Peyer's patch (tissue), 4 donors: ENCODE data around the gene ZNF774. TPM values are rescaled to one million over a fixed set of nuclear protein-coding genes. Genes with fewer than 3 reads are reported as not detected.

Experiments
- DNase-seq, 3 donors: peaks; one replicate each; pipeline ENCODE4 v3.0.0-alpha.2; 2017 to 2019
- H3K27ac ChIP-seq, 4 donors: fragments of 200-600 bp; sonication (generic); one replicate each; pipeline ENCODE4 v1.5.1; 2016 to 2019
- H3K27me3 ChIP-seq, 2 donors: fragments of 200-600 bp; sonication (generic); one replicate each; pipeline ENCODE4 v1.5.1; 2019
- H3K36me3 ChIP-seq, 3 donors: fragments of 200-600 bp; sonication (generic); one replicate each; pipeline ENCODE4 v1.5.1; 2016 to 2019
- H3K4me1 ChIP-seq, 4 donors: fragments of 200-600 bp; sonication (generic); one replicate each; pipeline ENCODE4 v1.5.1; 2016 to 2019
- H3K4me3 ChIP-seq, 4 donors: fragments of 200-600 bp; sonication (generic); 1 replicate in 3 of 4; 2 replicates in 1 of 4; pipeline ENCODE4 v1.5.1; 2016 to 2019; ENCODE audit warnings: mild to moderate bottlenecking in 1 of 4
- H3K9me3 ChIP-seq, 4 donors: fragments of 200-600 bp; sonication (generic); one replicate each; pipeline ENCODE4 v1.5.1; 2016 to 2019; ENCODE audit warnings: mild to moderate bottlenecking in 1 of 4
- POLR2A ChIP-seq, 2 donors: fragments of 450-650 bp; IDR thresholded peaks; one replicate each; pipeline ENCODE4 v1.5.1; 2017; ENCODE audit warnings: antibody characterized with exemption in 2 of 2, mild to moderate bottlenecking in 2 of 2, moderate library complexity in 2 of 2
- total RNA-seq, 4 donors: library from RNA; depleted of rRNA; stranded (reverse); fragments of >200 nt; gene quantifications; one replicate each; pipeline ENCODE4 v1.1.0, GENCODE V29; 2016
- TF ChIP-seq, protein P1 (sequence below), 6 experiments: fragments of 450-650 bp in 4 of 6; fragments of 200-600 bp in 2 of 6; sonication (generic) in 1 of 6; IDR thresholded peaks; one replicate each; pipeline ENCODE4 v1.5.1; 2017 to 2019; ENCODE audit warnings: antibody characterized with exemption in 6 of 6, mild to moderate bottlenecking in 3 of 6, moderate library complexity in 1 of 6

Gene ZNF774
- total RNA-seq, 4 donors from 2014 or later: 4.0 to 11.7 (median 8.7) TPM

DNA sequence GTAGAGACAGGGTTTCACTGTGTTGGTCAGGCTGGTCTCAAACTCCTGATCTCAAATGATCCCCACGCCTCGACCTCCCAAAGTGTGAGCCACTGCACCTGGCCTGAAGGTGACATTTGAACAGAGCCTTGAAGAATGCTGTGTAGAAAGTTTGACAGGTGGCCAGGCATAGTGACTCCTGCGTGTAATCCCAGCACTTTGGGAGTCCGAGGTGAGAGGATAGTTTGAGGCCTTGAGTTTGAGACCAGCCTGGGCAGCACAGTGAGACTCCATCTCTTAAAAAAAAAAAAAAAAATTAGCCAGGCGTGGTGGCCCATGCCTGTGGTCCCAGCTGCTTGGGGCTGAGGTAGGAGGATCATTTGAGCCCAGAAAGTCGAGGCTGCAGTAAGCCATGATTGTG, 37.4 kb downstream of the ZNF774 start:
- peaks cover 0 to 44% (median 11%) of the 10 kb centered on the region in 4 donors for H3K4me1 ChIP-seq

DNA sequence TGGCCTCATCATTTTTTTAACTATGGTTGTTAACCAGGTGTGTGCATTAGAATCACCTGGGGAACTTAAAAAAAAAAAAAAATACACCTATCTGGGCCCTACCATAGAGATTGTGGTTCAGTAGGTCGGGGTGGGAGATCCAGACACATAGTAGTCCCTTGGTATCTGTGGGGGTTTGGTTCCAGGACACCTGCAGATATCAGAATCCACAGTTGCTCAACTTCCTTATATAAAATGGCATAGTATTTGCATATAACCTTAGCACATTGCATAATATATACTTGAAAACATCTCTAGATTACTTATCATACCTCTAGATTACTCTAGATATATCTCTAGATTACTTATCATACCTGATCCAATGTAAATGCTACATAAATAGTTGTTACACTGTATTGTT, 41.0 kb downstream of the ZNF774 start:
- Histone ChIP-seq H3K4me1 (peaks cover 0 to 60% (median 11%) of the 10 kb centered on the region in 4 donors), H3K36me3 (peaks cover 0 to 11% (median 0%) of the 10 kb centered on the region in 3 donors), H3K27me3 (no peaks in the 10 kb centered on the region), H3K27ac (peak overlapping the region in 1 of 4 donors; percentile 48), H3K9me3 (no peaks in the 10 kb centered on the region), H3K4me3 (no peak overlapping the region)
- DNase-seq: no peak
- TF ChIP-seq POLR2A (IDR thresholded peaks at IDR 0.05): no peak
- TF ChIP-seq, protein P1, sequence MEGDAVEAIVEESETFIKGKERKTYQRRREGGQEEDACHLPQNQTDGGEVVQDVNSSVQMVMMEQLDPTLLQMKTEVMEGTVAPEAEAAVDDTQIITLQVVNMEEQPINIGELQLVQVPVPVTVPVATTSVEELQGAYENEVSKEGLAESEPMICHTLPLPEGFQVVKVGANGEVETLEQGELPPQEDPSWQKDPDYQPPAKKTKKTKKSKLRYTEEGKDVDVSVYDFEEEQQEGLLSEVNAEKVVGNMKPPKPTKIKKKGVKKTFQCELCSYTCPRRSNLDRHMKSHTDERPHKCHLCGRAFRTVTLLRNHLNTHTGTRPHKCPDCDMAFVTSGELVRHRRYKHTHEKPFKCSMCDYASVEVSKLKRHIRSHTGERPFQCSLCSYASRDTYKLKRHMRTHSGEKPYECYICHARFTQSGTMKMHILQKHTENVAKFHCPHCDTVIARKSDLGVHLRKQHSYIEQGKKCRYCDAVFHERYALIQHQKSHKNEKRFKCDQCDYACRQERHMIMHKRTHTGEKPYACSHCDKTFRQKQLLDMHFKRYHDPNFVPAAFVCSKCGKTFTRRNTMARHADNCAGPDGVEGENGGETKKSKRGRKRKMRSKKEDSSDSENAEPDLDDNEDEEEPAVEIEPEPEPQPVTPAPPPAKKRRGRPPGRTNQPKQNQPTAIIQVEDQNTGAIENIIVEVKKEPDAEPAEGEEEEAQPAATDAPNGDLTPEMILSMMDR (IDR thresholded peaks at IDR 0.05): no peak

More for the DNA sequence above, 37.4 kb downstream of the ZNF774 start:
- no peak for DNase-seq
- Histone ChIP-seq H3K9me3 (no peaks in the 10 kb centered on the region), H3K36me3 (peaks cover 0 to 11% (median 0%) of the 10 kb centered on the region in 3 donors), H3K27ac (peak overlapping the region in 2 of 4 donors; percentile 92 to 99), H3K4me3 (peak overlapping the region; percentile 73 to 100 (median 88)), H3K27me3 (no peaks in the 10 kb centered on the region)
- TF ChIP-seq POLR2A (IDR thresholded peaks at IDR 0.05): no peak
- TF ChIP-seq, protein P1 (IDR thresholded peaks at IDR 0.05): no peak

DNA sequence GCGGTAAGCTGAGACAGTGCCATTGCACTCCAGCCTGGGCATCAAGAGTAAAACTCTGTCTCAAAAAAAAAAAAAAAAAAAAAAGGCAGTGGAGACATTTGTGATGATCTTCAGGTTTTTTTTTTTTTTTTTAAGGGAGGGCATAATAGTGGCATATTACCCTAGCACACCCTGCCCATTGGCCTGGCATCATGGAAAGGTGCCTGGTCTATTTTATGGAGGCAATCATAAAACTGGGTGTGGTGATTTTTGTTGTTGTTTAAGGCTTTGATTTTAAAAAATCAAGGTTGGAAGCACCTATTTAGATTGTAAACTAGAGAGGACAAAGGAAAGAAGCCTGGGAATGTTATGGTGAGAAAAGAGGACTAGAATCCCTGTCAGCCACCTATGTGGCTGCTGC, 42.0 kb downstream of the ZNF774 start:
- peak overlapping the region in 2 of 4 donors; percentile 6 to 16 for H3K27ac ChIP-seq
- no peak for DNase-seq

DNA sequence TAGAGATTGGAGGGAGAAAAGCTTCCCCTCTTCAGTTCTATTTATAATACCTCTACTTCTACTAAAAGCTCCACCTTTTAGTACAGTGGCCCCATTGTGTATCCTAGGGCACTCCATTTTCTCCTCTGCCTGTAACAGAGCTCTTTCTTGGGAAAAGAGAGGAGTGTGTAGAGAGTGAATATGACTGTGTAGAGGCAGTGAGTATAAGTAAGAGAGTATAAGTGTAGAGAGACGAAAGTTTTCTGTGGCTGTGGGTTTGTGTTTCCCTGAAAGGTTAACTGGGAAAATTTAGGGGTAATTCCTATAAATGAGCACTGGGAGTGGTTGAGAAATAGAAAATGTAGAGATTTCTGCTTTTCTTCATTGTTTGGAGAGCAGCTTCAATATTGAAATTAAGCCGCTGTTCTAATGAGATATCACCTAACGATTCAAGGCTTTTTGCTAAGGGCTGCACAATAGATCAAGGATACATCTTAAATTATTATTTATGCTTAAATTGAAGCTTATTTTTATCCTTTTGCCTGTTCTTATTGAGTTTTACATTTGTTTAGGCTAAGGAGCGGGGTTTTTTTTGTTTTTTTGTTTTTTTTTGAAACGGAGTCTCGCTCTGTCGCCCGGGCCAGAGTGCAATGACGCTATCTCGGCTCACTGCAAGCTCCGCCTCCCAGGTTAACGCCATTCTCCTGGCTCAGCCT, 42.8 kb downstream of the ZNF774 start:
- H3K9me3 ChIP-seq: no peaks in the 10 kb centered on the region
- no peak overlapping the region for H3K4me3 ChIP-seq
- H3K27me3 ChIP-seq: no peaks in the 10 kb centered on the region
- peaks cover 0 to 11% (median 0%) of the 10 kb centered on the region in 3 donors for H3K36me3 ChIP-seq
- TF ChIP-seq, protein P1 (IDR thresholded peaks at IDR 0.05): no peak
- TF ChIP-seq POLR2A (IDR thresholded peaks at IDR 0.05): no peak
- no peak for DNase-seq
- H3K27ac ChIP-seq: peak overlapping the region in 2 of 4 donors; percentile 6 to 16
- peaks cover 0 to 58% (median 6%) of the 10 kb centered on the region in 4 donors for H3K4me1 ChIP-seq

More for the DNA sequence above, 42.0 kb downstream of the ZNF774 start:
- no peaks in the 10 kb centered on the region for H3K9me3 ChIP-seq
- H3K4me3 ChIP-seq: no peak overlapping the region
- H3K36me3 ChIP-seq: peaks cover 0 to 11% (median 0%) of the 10 kb centered on the region in 3 donors
- TF ChIP-seq, protein P1 (IDR thresholded peaks at IDR 0.05): no peak
- no peak for TF ChIP-seq POLR2A (IDR thresholded peaks at IDR 0.05)
- H3K27me3 ChIP-seq: no peaks in the 10 kb centered on the region
- H3K4me1 ChIP-seq: peaks cover 0 to 60% (median 11%) of the 10 kb centered on the region in 4 donors

DNA sequence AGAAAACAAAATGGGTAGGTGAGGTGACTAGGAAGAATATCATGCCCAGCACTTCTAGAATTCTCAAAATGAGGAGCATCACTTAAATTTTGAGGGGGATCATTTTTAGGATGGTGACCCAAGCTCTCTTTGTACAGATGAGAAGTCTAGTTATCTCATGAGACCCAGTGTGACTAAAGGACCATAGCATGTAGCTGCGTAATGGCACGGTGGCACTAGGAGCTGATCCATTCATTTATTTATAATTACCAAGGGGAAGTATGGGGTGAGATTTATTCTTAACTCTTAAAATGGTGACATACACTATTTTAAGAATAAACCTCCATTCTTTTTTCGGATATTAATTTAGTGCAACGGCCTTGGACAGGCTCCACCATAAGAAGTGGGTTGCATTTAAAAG, 44.2 kb downstream of the ZNF774 start:
- Histone ChIP-seq H3K27ac (no peak overlapping the region), H3K27me3 (no peaks in the 10 kb centered on the region), H3K4me1 (peaks cover 0 to 57% (median 5%) of the 10 kb centered on the region in 4 donors), H3K9me3 (no peaks in the 10 kb centered on the region), H3K4me3 (no peak overlapping the region), H3K36me3 (peaks cover 0 to 3% (median 0%) of the 10 kb centered on the region in 3 donors)
- DNase-seq: no peak
- no peak for TF ChIP-seq POLR2A (IDR thresholded peaks at IDR 0.05)
- TF ChIP-seq, protein P1 (IDR thresholded peaks at IDR 0.05): no peak
